ENCODE measurements around the gene IMPDH2. TPM values are rescaled to one million over a fixed set of nuclear protein-coding genes. Genes with fewer than 3 reads are reported as not detected.

IMPDH2 gene
- total and polyA plus RNA-seq, 2 experiments from 2014 or later = 118 to 186 TPM

GRCh38 chr3:49021813-49022687 is 7.1 kb downstream of the IMPDH2 start, which contains the start of gene NDUFAF3:
NDUFAF3 (plus strand) TSS chr3:49022121; CDS start chr3:49022145, 24 bp downstream.
- Histone ChIP-seq H3K4me1 (ENCODE audit: low read depth) (peaks cover 15% of the 10 kb centered on the region), H3K36me3 (peaks cover 27% of the 10 kb centered on the region), H3K27ac (peak within 1 kb of the TSS; percentile 96), H3K4me3 (peak within 1 kb of the TSS; percentile 55), H3K9me3 (ENCODE audit: low read depth) (no peaks in the 10 kb centered on the region), H3K27me3 (no peaks in the 10 kb centered on the region)
- TF ChIP-seq CTCF (IDR thresholded peaks at IDR 0.05; ENCODE audit: low read depth, low read length) = peak; percentile 90
- DNase-seq (ENCODE audit: low read depth in 1 of 2, low spot score in 1 of 2) = peak; percentile 95 to 96

GRCh38 chr3:49021213-49021812 is 7.9 kb downstream of the IMPDH2 start:
- Histone ChIP-seq H3K27ac (peak overlapping the region; percentile 96), H3K9me3 (ENCODE audit: low read depth) (no peaks in the 10 kb centered on the region), H3K36me3 (peaks cover 26% of the 10 kb centered on the region), H3K4me3 (peak overlapping the region; percentile 55), H3K4me1 (ENCODE audit: low read depth) (peaks cover 15% of the 10 kb centered on the region), H3K27me3 (no peaks in the 10 kb centered on the region)
- DNase-seq (ENCODE audit: low read depth in 1 of 2, low spot score in 1 of 2) = peak; percentile 98 to 100
- TF ChIP-seq CTCF (IDR thresholded peaks at IDR 0.05; ENCODE audit: low read depth, low read length) = no peak

- Histone ChIP-seq H3K4me1 (ENCODE audit: low read depth) (peaks cover 15% of the 10 kb centered on the region), H3K9me3 (ENCODE audit: low read depth) (no peaks in the 10 kb centered on the region), H3K27me3 (no peaks in the 10 kb centered on the region), H3K36me3 (peaks cover 27% of the 10 kb centered on the region), H3K4me3 (peak overlapping the region; percentile 55), H3K27ac (peak overlapping the region; percentile 96)
- DNase-seq (ENCODE audit: low read depth in 1 of 2, low spot score in 1 of 2) = peak in 1 of 2 donors; percentile 39
- no peak for TF ChIP-seq CTCF (IDR thresholded peaks at IDR 0.05; ENCODE audit: low read depth, low read length)
These were observed 8.6 kb downstream of the IMPDH2 start for GRCh38 chr3:49020330-49021212.

GRCh38 chr3:49019941-49020329 is 9.3 kb downstream of the IMPDH2 start:
- Histone ChIP-seq H3K4me1 (ENCODE audit: low read depth) (peaks cover 15% of the 10 kb centered on the region), H3K27me3 (no peaks in the 10 kb centered on the region), H3K27ac (peak overlapping the region; percentile 96), H3K4me3 (peak overlapping the region; percentile 55), H3K36me3 (peaks cover 28% of the 10 kb centered on the region), H3K9me3 (ENCODE audit: low read depth) (no peaks in the 10 kb centered on the region)
- peak in 1 of 2 donors; percentile 49 for DNase-seq (ENCODE audit: low read depth in 1 of 2, low spot score in 1 of 2)
- TF ChIP-seq CTCF (IDR thresholded peaks at IDR 0.05; ENCODE audit: low read depth, low read length) = no peak

- peaks cover 27% of the 10 kb centered on the region for H3K36me3 ChIP-seq
- peak overlapping the region; percentile 82 for H3K4me3 ChIP-seq
- H3K9me3 ChIP-seq (ENCODE audit: low read depth) = no peaks in the 10 kb centered on the region
- H3K27me3 ChIP-seq = no peaks in the 10 kb centered on the region
- peaks cover 15% of the 10 kb centered on the region for H3K4me1 ChIP-seq (ENCODE audit: low read depth)
- DNase-seq (ENCODE audit: low read depth in 1 of 2, low spot score in 1 of 2) = no peak
- peak overlapping the region; percentile 44 for H3K27ac ChIP-seq
- no peak for TF ChIP-seq CTCF (IDR thresholded peaks at IDR 0.05; ENCODE audit: low read depth, low read length)
These were observed 10.5 kb downstream of the IMPDH2 start for GRCh38 chr3:49018707-49019006.
